MM.1S (cell line): ENCODE data around the gene TEX28.

ENCODE experiments used
- EZH2 ChIP-seq: fragments of 300-600 bp; sonication (generic); optimal IDR thresholded peaks from 2 replicates; pipeline ENCODE3; 2017; ENCODE audit warnings: low read depth, mild to moderate bottlenecking, antibody characterized with exemption, low read length, mixed read lengths
- TF ChIP-seq, protein P1 (sequence below): fragments of 300-600 bp; sonication (generic); IDR thresholded peaks from 2 replicates; pipeline ENCODE4 v1.5.1; 2016; ENCODE audit warnings: antibody characterized with exemption, low read length, mixed read lengths

DNA sequence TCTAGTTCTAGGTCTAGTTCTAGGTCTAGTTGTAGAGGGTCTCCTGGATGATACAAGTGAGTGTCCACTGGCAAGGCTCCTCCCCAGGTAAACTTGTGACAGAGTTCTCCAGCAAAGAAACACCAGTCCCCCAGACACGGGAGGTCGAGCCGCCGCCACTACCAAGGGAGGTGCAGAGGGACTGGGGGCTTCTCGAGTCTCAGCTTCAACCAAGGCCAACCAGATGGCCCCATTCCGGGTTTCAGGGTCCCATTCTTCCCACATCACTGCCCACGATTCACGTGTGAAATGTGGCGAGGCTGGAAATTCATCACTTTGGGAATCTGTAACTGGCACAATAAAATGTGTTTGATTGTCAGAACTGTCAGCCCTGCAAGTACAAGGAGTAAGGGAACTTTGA lies 38.2 kb upstream of the TEX28 start:
- TF ChIP-seq, protein P1, sequence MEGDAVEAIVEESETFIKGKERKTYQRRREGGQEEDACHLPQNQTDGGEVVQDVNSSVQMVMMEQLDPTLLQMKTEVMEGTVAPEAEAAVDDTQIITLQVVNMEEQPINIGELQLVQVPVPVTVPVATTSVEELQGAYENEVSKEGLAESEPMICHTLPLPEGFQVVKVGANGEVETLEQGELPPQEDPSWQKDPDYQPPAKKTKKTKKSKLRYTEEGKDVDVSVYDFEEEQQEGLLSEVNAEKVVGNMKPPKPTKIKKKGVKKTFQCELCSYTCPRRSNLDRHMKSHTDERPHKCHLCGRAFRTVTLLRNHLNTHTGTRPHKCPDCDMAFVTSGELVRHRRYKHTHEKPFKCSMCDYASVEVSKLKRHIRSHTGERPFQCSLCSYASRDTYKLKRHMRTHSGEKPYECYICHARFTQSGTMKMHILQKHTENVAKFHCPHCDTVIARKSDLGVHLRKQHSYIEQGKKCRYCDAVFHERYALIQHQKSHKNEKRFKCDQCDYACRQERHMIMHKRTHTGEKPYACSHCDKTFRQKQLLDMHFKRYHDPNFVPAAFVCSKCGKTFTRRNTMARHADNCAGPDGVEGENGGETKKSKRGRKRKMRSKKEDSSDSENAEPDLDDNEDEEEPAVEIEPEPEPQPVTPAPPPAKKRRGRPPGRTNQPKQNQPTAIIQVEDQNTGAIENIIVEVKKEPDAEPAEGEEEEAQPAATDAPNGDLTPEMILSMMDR, result no peak
- no peak for TF ChIP-seq EZH2
